Kidney epithelial cell (primary cell): ENCODE measurements around the gene ELOB. TPM values are rescaled to one million over a fixed set of nuclear protein-coding genes. Genes with fewer than 3 reads are reported as not detected.
A peak's percentile ranks its signal among the peaks of the same experiment; 100 is the strongest.

Experiments used
- DNase-seq: peaks from one replicate; pipeline ENCODE4 v3.0.0-alpha.2; 2010; ENCODE audit warnings: low read depth
- H3K27me3 ChIP-seq: 2 replicates; pipeline ENCODE4 v1.6.0; 2011; ENCODE audit warnings: low read length; ENCODE audit not compliant: control insufficient read depth, insufficient read depth
- H3K36me3 ChIP-seq: 2 replicates; pipeline ENCODE4 v1.5.1; 2011; ENCODE audit warnings: low read length; ENCODE audit not compliant: control insufficient read depth, insufficient read depth
- H3K4me3 ChIP-seq: 2 replicates; pipeline ENCODE4 v1.5.1; 2011; ENCODE audit warnings: low read depth, mild to moderate bottlenecking, control low read depth, low read length
- total RNA-seq: library from RNA; depleted of rRNA; stranded (reverse); fragments of >200 nt; gene quantifications from 2 replicates; pipeline ENCODE4 v1.2.3, GENCODE V29; 2015
- TF ChIP-seq, protein P1 (sequence below): IDR thresholded peaks from 2 replicates; pipeline ENCODE4 v1.5.1; 2011; ENCODE audit warnings: mild to moderate bottlenecking, moderate library complexity, low read length, control low read depth, inconsistent platforms; ENCODE audit not compliant: insufficient read depth, poor library complexity, severe bottlenecking

The ELOB gene
- total RNA-seq, 1 donor from 2014 or later: 714 TPM

DNA sequence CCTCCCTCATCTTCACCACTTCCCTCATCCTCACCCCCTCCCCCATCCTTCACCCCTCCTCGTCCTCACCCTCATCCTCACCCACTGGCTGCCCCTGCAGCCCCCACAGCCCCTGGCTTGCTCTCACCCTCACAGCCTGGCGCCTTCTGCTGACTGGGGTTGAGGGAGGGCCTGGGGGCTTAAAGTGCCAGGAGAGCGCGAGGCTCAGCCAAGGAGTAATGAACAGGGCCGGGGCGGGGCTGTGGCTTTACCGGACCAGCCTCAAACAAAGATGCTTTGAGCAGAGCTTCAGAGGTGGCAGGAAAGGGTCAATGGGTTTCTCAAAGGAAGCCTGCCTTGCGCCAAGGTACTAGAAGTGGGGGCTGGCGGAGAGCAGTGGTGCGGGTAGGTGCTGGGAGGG is 10.3 kb upstream of the ELOB start, which contains the start of gene PRSS33:
Gene PRSS33, minus strand, starts transcription at position 155 of the 400 bp plus-strand sequence. CDS start 1,013 bp downstream, outside the sequence.
- DNase-seq: no peak
- Histone ChIP-seq H3K36me3 (no peaks in the 10 kb centered on the region), H3K27me3 (peaks cover 38% of the 10 kb centered on the region), H3K4me3 (no peak within 1 kb of the TSS)
- TF ChIP-seq, protein P1, sequence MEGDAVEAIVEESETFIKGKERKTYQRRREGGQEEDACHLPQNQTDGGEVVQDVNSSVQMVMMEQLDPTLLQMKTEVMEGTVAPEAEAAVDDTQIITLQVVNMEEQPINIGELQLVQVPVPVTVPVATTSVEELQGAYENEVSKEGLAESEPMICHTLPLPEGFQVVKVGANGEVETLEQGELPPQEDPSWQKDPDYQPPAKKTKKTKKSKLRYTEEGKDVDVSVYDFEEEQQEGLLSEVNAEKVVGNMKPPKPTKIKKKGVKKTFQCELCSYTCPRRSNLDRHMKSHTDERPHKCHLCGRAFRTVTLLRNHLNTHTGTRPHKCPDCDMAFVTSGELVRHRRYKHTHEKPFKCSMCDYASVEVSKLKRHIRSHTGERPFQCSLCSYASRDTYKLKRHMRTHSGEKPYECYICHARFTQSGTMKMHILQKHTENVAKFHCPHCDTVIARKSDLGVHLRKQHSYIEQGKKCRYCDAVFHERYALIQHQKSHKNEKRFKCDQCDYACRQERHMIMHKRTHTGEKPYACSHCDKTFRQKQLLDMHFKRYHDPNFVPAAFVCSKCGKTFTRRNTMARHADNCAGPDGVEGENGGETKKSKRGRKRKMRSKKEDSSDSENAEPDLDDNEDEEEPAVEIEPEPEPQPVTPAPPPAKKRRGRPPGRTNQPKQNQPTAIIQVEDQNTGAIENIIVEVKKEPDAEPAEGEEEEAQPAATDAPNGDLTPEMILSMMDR: no peak

DNA sequence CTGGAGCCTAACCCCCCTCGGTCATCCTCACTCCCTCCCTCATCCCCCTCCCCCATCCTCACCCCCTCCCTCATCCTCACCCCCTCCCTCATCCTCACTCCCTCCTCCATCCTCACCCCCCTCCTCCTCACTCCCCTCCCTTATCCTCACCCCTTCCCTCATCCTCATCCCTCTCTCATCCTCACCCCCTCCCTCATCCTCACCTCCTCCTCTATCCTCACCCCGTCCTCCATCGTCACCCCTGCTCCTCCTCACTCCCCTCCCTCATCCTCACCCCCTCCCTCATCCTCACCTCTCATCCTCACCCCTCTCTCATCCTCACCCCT is 9.7 kb upstream of the ELOB start:
- DNase-seq: no peak
- Histone ChIP-seq H3K36me3 (no peaks in the 10 kb centered on the region), H3K4me3 (no peak overlapping the region), H3K27me3 (peaks cover 38% of the 10 kb centered on the region)
- TF ChIP-seq, protein P1: no peak

DNA sequence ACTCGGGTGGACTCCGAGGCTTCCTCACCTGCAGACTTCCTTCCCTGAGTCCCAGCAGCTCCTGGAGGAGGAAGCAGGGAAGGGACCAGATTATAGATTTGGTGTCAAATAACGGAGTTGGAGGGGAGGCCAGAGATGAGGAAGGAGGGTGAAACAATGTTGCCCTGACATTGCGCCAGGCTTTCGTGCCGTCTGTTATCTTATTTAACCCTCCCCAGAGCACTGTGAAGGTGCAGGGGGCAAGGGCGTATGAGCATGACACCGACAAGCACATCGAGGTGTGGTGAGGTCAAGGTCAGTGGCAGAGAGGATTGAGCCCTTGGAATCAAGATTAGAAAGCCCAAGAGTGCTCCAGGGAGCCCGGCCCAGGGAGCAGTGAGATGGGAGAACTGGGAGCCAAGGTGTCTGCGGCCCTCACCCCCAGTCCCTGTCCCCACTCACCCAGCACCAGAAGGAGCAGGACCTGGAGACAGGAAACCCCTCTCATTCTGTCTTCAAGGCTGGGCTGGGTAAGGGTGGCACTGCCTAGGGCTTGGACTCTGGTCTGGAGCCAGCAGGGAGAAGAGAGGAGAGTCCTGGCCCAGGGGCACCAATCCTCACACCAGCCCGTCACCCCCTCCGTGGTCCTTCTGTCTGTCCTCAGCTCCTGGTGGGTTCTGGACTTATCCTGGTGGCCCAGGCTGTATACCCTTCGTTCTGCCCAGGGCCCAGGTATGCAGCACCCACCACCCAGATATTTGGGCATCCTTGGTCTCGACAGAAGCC is 9.2 kb upstream of the ELOB start:
- DNase-seq: no peak
- H3K27me3 ChIP-seq: peaks cover 37% of the 10 kb centered on the region
- no peak overlapping the region for H3K4me3 ChIP-seq
- no peaks in the 10 kb centered on the region for H3K36me3 ChIP-seq
- TF ChIP-seq, protein P1: no peak

DNA sequence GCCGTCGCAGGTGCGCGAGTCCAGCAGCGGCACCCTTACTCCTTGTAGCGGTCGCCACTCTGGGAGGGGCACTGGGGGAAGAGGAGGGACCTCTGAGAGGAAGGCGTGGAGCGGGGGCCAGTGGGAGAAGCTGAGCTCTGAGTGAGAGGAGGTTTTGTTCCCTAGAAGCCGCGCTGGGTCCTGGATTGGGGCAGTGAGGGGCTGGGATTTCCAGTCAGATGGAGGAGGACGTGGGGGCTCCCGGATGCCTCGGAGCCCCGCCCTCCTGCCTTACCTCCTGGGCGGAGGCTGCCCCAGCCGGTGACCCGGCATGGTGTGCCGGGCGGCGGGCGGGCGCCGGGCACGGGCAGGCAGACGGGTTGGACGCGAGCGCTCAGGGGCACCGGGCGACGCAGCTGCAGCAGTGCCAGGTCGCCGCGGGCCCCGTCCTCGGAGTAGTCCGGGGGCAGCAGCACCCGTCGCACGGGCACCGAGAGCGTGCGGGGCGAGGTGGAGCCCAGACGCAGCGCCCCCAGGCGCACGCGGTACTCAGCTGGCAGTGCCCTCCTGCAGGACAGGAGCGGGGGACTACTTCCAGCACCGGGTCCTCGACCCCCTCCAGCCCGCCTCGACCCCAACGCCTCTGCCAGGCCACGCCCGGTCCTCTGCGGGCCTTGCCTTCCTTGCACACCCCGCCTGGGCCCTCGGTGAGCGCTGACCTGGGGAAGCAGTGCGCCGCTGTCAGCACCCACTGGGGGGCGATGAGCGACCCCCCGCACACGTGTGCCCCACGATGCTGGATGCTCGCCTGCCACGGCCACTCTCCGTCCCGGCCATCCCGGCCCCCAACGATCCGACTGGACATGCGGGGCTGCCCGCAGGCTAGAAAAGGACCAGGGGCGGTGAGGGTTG is 8.3 kb upstream of the ELOB start:
- Histone ChIP-seq H3K27me3 (peaks cover 31% of the 10 kb centered on the region), H3K4me3 (peak overlapping the region; percentile 13), H3K36me3 (no peaks in the 10 kb centered on the region)
- TF ChIP-seq, protein P1: no peak
- no peak for DNase-seq

DNA sequence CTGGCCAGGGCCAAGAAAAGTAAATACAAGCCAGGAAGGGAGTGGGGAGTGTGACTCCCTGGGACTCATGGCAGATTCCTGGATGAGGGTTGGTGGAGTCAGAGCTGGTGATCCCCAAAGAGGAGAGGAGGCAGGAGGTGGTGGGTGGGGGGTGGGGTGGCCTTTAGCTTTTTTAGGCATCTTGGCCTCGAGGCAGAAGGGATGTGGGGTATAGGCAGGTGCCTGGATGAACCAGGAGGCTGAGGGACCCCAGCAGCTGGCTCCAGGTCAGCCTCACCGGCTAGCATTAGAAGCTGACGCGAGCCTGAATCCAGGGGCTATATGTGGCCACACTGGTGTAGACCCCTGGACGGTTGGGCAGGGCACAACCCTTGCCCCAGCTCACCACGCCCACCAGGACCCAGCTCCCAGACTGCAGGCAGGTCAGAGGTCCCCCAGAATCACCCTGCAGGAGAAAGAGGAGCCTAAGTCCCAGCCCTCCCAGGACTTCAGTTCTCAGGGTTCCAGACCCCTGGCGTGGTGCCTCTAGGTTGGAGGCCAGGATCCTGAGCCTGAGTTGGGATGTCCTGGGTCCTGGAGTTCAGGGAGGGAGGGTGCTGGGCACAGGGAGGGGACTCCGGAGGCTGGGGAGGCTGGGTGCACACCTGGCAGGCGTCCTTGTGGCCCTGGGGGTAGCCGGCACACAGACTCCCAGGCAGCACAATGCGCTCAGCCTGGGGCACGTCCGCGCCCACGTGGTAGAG is 7.4 kb upstream of the ELOB start:
- no peak overlapping the region for H3K4me3 ChIP-seq
- no peaks in the 10 kb centered on the region for H3K36me3 ChIP-seq
- H3K27me3 ChIP-seq: peaks cover 29% of the 10 kb centered on the region
- TF ChIP-seq, protein P1: no peak
- no peak for DNase-seq
